Measurements from ENCODE around the gene IL26.

IL26 gene, protein sequence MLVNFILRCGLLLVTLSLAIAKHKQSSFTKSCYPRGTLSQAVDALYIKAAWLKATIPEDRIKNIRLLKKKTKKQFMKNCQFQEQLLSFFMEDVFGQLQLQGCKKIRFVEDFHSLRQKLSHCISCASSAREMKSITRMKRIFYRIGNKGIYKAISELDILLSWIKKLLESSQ

GRCh38 chr12:68225576-68226476 lies at the start of gene IL26:
IL26 (minus strand) TSS chr12:68225810; CDS start chr12:68225756, 54 bp downstream.
- no peak for DNase-seq

GRCh38 chr12:68272732-68273131 lies 47.1 kb upstream of the IL26 start:
- no peak for DNase-seq

DNA sequence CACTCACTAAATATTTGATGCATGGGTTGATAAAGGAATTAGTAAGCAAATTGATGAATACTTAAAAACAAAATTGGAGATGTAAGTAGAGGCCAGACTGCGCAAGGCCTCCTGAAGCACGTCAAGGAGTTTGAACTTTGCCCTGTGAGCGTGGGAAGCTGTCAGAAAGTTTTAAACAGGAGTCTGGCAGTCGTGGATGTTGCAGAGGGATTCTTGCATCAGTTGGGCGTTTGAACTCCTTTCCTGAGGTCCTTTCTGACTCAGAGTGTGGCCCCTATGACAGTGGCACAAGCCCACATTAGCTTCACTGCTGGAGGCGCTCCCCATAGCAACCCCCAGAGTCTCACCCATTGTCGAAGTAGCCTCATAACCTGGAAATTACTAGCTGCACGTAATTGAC lies 45.7 kb upstream of the IL26 start:
- DNase-seq = no peak

- no peak for DNase-seq
Measured at GRCh38 chr12:68270358-68270757, 44.7 kb upstream of the IL26 start.

DNA sequence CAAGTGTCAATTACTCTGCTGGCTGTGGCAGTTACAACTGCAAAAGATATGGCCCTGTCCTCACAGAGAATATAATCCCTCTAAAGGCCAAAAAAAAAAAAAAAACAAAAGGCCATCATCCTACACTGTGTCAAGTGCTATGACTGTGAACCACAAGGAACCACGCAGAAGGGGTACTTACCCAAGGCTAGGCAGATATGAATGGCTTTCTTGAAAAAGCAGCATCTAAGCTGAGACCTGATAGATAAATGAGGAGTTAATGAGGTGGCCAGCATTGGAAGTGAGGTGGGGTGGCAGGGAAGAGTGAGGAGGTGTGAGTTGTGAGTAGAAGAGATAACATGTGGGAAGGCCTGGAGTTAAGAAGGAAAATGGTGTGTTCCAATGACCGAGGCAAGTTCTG lies 44.2 kb upstream of the IL26 start:
- DNase-seq = no peak

GRCh38 chr12:68268967-68269366 lies 43.4 kb upstream of the IL26 start:
- DNase-seq = no peak

- DNase-seq = no peak
Measured at GRCh38 chr12:68267892-68268396, 42.3 kb upstream of the IL26 start.

- no peak for DNase-seq
Measured at GRCh38 chr12:68264857-68265256, 39.2 kb upstream of the IL26 start.

GRCh38 chr12:68264158-68264855 lies 38.7 kb upstream of the IL26 start:
- no peak for DNase-seq

- no peak for DNase-seq
Measured at GRCh38 chr12:68263366-68263765, 37.8 kb upstream of the IL26 start.

DNA sequence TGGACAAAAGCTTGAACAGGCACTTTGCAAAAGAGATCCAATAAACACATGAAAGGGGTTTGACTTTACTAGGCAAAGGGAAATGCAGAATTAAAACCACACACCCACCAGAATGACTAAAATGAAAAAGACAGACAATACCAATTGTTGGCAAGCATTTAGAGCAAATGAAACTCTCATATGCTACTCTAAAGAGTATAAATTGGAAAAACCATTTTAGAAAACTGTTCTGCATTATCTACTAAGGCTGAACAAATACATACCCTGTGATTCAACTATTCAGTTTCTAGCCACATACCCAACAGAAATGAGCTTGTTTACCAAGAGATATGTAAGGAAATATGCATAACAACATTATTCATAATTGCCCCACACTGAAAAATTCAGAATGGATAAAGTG lies 36.3 kb upstream of the IL26 start:
- DNase-seq = no peak

GRCh38 chr12:68260153-68260552 lies 34.5 kb upstream of the IL26 start:
- no peak for DNase-seq

DNA sequence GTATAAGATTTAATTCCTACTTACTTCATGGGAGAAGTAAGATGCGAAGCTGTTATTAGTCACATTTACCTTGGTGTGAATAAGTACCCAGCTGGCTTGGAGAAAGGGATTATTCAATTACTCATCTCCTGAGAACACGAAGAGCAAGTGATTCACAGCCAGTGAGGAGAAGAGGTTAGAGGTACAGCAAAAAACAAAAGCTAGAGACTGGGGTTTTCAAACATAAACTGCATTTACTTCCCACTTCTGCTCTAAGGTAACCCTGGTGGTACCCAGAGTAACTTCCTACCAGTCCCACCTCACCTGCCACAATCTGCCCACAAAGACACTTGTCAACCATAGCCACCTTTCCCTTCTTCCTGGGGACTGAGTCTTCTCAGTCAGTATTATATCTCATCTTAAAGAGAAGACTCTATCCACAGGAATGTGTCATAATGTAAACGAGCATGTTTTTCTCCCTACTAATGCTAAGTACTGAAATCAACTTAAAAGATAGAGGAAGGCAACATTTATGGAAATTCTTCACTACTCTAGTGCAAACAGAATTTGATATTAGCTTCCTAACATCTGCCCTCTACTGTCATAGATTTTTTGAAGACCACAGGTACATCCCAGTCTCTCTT lies 33.8 kb upstream of the IL26 start:
- no peak for DNase-seq

DNA sequence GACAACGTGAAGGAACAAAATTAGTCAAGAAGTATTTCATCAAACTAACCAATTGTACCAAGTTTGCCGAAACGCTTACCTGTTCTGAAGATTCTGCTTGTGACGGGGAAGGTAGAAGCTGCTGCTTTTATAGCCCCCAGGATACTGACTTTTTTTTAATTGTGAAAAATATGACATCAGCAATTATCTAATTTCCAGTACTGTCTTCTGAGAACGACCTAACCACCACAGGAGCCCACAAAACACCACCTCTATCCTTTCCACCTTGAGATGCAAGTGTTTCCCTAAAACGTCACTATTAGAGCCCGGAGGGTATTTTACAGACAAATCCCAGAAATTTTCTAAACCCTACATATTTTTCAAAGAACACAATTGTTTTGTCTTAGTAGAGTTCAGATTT lies 27.9 kb upstream of the IL26 start, which contains the start of gene IL22:
Gene IL22, minus strand, starts transcription at position 101 of the 400 bp plus-strand sequence. CDS start 156 bp downstream, outside the sequence.
- DNase-seq = no peak

DNA sequence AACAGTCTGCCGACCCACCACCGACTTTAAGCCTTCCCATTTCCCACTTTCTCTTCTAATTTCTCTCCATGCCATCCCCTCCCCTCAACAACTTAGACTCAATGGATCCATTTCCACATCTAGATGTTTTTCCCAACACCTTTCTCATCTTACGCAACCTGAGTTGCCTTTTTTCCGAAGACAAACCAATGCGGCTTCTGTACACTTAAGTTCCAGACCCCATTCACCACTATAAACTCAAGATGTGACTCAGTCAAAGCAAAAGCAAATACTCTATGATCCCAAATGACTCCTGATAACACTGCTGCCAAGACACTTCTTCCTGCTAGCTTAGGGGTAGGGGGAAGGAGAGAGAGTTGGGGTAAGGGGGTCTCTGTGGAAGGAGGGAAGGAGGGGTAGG lies 26.5 kb upstream of the IL26 start:
- no peak for DNase-seq

DNA sequence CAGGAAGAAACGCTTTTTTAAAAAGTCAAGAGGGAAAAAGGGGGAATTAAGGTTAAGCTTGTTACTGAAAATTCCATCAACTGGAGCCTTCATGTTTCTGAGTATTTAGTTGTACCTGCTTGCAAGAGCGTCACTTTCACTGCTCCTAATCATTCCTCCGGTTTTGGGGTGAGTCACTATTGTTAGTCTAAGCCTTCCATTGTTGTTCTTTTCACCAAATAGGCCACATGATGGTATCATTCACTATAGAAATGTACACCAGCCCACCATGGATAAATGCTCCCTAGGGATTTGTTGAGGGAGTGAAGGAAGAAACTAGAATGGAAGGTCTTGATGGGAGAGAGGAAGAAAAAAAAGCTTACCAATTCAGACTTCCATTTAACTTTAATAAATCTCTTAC lies 24.8 kb upstream of the IL26 start:
- no peak for DNase-seq

- no peak for DNase-seq
Measured at GRCh38 chr12:68247785-68248184, 22.2 kb upstream of the IL26 start.

- DNase-seq = no peak
Measured at GRCh38 chr12:68246350-68246749, 20.7 kb upstream of the IL26 start.

DNA sequence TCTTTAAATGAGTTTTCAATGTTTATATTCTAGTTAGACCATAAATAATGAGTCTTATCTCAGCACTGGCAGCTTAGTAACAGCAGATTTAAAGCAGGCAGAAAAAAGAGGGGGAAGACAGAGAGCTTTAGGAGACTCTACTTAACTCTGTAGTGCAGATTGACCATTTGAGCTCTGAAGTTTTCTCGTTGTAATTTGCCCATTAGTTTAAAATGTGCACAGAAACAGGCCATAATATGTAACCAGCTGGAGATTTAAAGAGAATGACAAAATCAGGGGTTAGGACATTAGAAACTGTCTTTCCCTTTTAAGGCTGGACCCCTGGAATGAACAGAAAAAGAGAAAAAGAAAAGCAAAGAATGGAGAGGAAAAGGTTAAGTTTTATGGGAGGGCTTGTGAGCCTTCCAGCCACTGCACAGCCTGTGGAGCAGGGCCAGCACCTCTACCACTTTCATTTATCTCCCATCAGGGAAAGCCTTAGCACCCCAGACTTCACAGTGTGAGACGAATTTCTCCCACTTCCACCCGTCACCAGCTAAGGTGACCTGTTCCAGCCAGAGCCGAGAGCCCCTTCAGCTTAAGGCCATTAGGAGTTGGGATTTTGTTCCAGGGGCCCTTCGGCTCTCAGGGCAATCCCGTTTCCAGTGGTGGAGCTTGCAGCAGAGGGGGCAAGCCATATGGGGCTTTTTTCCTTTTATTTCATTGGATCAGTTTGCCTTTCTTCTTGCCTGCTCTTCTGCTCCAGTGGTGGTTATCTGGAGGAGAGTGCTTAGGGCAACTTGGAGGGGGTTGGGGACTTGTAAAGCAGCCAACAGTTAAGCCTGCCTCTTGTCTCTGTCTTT lies 19.8 kb upstream of the IL26 start:
- DNase-seq = no peak

- DNase-seq = no peak
Measured at GRCh38 chr12:68242777-68243176, 17.2 kb upstream of the IL26 start.

- no peak for DNase-seq
Measured at GRCh38 chr12:68240975-68241374, 15.4 kb upstream of the IL26 start.

- DNase-seq = no peak
Measured at GRCh38 chr12:68240079-68240478, 14.5 kb upstream of the IL26 start.

Measured in NCI-H187 (cell line).